ENCODE measurements around the gene CITED1.

CITED1 gene

GRCh38 chrX:72308209-72308565, 2.5 kb upstream of the CITED1 start:
- no peak for DNase-seq

DNA sequence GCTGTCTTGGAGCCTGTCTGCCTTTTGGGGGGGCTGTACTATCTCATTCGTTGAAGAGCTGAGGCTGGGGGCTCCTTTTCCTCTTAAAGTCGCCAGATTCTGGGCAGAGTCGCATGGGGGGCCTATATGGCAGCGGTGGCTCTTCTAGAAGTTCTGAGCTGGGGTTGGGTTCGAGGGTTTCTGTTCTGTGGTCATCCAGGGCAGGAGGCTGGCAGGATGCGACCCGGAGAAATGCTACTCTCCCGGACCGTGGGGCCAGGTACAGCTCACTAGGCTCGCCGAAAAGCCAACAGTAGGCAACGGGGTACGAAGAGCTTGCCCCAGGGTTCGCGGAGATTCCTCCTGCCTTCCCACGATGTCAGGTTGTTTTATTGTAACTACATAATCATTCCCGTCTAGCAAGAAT, 1.9 kb upstream of the CITED1 start:
- DNase-seq, result no peak

- peak; percentile 25 for DNase-seq
Observed at GRCh38 chrX:72306851-72307645, 1.3 kb upstream of the CITED1 start.

- no peak for DNase-seq
Observed at GRCh38 chrX:72306085-72306801, 529 bp upstream of the CITED1 start.

DNA sequence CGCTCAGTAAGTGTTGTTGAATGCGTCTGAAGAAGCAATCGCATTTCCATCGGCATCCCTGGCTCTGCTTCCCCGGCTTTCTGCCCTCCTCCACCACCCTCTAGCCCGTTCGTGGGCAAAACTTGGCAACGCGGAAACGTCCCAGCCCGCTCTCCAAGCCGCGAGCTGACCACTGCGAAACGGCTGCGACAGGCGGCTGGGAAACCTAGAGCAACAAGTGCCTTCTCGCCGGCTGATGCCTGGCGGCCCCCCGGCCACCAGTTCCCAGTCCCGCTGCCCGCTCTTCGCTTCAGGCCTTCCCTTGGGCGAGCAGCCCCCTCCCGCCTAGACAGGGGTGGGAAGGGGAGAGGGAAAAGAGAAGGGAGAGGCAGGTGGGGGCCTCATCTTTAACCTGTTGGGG, 837 bp downstream of the CITED1 start:
- no peak for DNase-seq

DNA sequence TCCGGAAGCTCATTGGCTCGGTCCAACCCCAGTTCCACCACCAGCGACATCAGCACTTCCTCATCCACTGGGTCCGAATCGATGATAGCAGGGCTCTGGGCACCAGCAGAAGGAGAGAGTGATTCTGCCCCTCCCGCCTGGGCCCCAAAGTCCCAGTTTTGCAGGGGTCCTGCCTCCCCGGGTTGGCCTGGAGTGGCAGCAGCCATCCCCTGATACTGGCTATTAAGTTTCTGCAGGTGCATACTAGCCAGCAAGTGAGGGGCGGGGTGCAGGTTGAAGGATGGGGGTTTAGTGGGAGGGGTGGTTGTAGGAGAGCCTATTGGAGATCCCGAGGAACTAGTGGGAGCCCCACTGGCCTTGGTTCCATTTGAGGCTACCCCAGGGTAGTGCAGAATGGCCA, 3.9 kb downstream of the CITED1 start:
- no peak for DNase-seq

GRCh38 chrX:72299891-72300630, 5.7 kb downstream of the CITED1 start:
- DNase-seq, result no peak

DNA sequence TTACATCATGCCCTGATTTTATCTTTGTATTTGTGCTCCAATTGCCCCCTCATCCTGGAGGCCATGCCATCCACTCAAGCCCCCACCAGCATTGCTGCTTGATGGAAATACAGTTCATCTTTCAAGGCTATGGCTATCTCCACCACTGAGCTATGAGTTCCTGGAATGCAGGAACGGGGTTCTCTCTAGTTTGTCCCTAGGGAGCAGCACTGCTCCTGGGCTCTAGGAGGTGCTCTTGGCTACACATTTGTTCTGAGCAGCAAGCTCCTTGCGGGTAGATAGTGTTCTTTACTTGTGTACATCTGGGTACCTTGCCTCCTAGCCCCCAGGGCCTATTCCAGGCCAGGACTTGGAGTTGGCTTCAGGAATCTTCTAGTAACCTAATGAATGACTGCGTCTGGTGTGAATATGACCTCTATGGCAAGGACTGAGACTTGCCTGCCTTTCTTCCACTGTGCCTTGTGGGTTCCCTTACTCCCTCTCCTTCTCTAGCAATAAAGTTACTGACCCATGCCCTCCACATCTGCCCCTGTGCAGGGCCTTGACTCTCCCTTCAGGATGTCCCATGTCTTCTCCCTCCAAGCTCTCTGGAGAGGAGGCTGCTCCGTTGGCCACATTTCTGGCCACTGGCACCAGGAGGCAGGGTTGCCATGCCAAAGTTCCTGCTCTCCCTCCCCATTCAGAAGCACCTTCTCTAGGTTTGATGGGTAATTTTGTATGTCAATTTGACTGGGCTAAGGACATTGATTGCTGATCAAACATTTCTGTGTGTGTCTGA, 7.6 kb downstream of the CITED1 start:
- no peak for DNase-seq

DNA sequence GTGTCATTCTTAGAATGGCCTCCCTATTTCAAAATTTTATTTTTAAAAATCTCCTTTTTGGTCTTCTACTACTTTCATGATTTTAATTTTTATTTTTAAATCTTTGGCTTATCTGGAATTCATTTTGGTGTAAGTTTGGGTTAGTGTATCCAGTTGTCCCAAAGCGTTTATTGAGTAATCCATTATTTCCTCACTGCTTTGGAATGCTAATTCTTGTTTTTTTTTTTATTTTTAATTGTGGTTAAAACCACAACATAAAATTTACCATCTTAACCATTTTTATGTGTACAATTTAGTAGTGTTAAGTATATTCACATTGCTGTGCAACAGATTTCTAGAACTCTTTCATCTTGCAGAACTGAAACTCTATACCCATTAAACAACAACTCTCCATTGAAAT, 8.7 kb downstream of the CITED1 start:
- no peak for DNase-seq

GRCh38 chrX:72295745-72296144, 10.0 kb downstream of the CITED1 start:
- no peak for DNase-seq

- no peak for DNase-seq
Observed at GRCh38 chrX:72294497-72294896, 11.2 kb downstream of the CITED1 start.

DNA sequence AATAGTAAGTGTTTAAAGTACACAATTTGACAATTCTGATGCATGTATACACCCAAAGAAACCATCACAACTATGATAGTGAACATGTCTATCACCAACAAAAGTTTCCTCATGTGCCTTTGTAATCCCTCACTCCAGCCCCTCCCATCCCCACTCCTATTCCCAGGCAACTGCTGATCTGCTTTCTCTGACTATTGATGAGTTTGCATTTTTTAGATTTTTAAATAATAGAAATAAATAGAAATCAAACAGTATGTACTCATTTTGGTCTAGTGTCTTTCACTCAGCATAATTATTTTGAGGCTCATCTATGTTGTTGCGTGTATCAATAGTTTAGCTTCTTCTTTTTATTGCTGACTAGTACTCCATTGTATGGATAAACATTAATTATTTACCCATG, 23.4 kb downstream of the CITED1 start:
- DNase-seq, result no peak

GRCh38 chrX:72280321-72280845, 25.3 kb downstream of the CITED1 start:
- no peak for DNase-seq

- DNase-seq, result no peak
Observed at GRCh38 chrX:72276478-72276953, 29.2 kb downstream of the CITED1 start.

- no peak for DNase-seq
Observed at GRCh38 chrX:72274526-72274925, 31.2 kb downstream of the CITED1 start.

- no peak for DNase-seq
Observed at GRCh38 chrX:72273718-72274117, 32.0 kb downstream of the CITED1 start.

DNA sequence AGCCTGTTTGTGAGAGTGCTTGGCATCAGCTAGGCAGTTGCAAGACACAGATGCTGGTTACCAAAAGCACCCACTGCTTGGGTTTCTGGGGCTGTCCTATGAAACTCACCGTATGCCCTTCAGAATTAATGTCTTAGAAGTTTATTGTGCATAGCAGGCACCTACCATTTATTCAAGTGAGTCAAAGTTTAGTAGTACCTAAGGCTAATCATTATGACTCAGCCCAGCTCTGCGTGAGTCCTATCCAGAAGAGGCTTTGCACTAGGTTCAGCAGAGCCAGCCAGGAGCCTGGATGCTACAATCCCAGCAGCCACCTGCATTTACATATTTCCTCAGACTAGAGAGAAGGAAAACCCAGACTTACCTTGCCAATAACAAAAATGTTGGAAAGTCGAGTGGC, 32.8 kb downstream of the CITED1 start:
- no peak for DNase-seq

GRCh38 chrX:72271812-72272211, 33.9 kb downstream of the CITED1 start:
- DNase-seq, result no peak

DNA sequence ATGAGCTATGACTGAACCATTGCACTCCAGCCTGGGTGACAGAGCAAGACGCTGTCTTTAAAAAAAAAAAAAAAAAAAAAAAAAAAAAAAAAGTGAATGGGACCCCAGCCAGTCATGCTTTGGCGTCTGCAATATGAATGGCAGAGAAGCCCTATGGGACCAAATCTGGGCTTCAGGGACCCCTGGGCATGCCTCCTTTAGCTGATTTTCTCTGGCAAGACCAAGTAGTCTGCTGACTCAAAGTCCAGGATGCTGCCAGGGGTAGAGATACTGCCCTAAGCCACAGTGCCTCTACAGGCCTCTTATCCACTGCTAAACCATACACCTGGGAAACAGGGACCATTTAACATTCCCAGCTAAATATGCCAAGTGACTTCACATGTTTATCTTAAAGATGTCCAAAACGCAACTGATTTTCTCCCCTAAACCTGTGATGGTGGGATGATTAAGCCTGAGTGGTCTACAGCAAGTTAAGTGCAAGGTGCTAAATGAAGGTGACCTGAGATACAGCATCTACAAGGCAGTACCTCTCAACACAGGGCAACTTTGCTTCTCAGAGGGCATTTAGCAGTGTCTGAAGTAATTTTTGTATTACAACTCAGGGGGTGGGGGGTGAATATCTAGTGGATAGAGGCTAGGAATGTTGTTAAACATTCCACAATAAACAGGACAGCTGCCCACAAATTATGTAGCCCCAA, 34.5 kb downstream of the CITED1 start:
- DNase-seq, result no peak

- DNase-seq, result no peak
Observed at GRCh38 chrX:72270316-72270866, 35.3 kb downstream of the CITED1 start.

- DNase-seq, result no peak
Observed at GRCh38 chrX:72269671-72270251, 36.0 kb downstream of the CITED1 start.

Measured in activated naive CD4-positive, alpha-beta T cell treated with anti-CD3 and anti-CD28 coated beads, Interleukin-2, amount 50 U/mL, for 16 hours (primary cell).